T-helper 1 cell treated with Interleukin-12 subunit alpha and Interleukin-12 subunit beta and Interleukin-4 antibody, amounts not matched to agents 30 ng/mL and 1 ng/mL, for 36 hours (primary cell): ENCODE data around the gene ATG9A. TPM values are rescaled to one million over a fixed set of nuclear protein-coding genes. Genes with fewer than 3 reads are reported as not detected.
"Not testable (repeated sequence)": the region's sequence is repeated elsewhere in the genome, so short reads cannot be mapped to it uniquely, and the experiment has no call there.

Experiments used
- intact Hi-C: fragments of 100-400 bp; cut with micrococcal nuclease; formaldehyde crosslinking; loops from one replicate; pipeline ENCODE4 v1.15.1; 2024
- total RNA-seq: library from RNA; stranded (reverse); gene quantifications from 2 replicates; pipeline ENCODE4 v1.2.3, GENCODE V29; 2022

The ATG9A gene
- total RNA-seq, 1 donor from 2014 or later, result 63.0 TPM

- intact Hi-C loops, result loop anchor here (2.0 to 5.0 kb wide), 4 partner anchors 299 to 811 kb away; partner anchors contain the start of genes CHPF, TMEM198 and TTLL4
These were observed 21.3 kb downstream of the ATG9A start for GRCh38 chr2:219207884-219208740.

GRCh38 chr2:219207134-219207883 is 22.1 kb downstream of the ATG9A start:
- intact Hi-C loops, result loop anchor here (2.0 to 5.0 kb wide), 4 partner anchors 299 to 811 kb away; partner anchors contain the start of genes CHPF, TMEM198 and TTLL4

- intact Hi-C loops, result loop anchor here (1.0 to 5.0 kb wide), 15 partner anchors 13 to 810 kb away; partner anchors contain the start of genes ANKZF1, ATG9A, CHPF and CNOT9
These were observed 22.9 kb downstream of the ATG9A start, which contains the start of gene ZFAND2B for GRCh38 chr2:219206328-219207133. Gene ZFAND2B, plus strand, starts transcription at chr2:219206782. Its CDS starts 206 bp downstream, at chr2:219206988.

GRCh38 chr2:219205981-219206327 is 23.5 kb downstream of the ATG9A start:
- intact Hi-C loops, result loop anchor here (1.0 to 5.0 kb wide), 15 partner anchors 13 to 809 kb away; partner anchors contain the start of genes ANKZF1, ATG9A, CHPF and CNOT9

- intact Hi-C loops, result loop anchor here (5.0 kb wide), 2 partner anchors 337 to 493 kb away; partner anchors contain the start of genes CHPF, TMEM198 and TTLL4
These were observed 24.3 kb downstream of the ATG9A start for GRCh38 chr2:219205165-219205538.

GRCh38 chr2:219204425-219205164 is 24.8 kb downstream of the ATG9A start:
- intact Hi-C loops, result loop anchor here (5.0 kb wide), 2 partner anchors 338 to 492 kb away; partner anchors contain the start of genes CHPF, TMEM198 and TTLL4

- intact Hi-C loops, result not testable (repeated sequence)
These were observed 28.1 kb downstream of the ATG9A start for GRCh38 chr2:219201331-219201730.

GRCh38 chr2:219200502-219201326 is 28.7 kb downstream of the ATG9A start:
- intact Hi-C loops, result not testable (repeated sequence)

GRCh38 chr2:219199470-219200211 is 29.8 kb downstream of the ATG9A start:
- intact Hi-C loops, result no loop called here

- intact Hi-C loops, result no loop called here
These were observed 30.5 kb downstream of the ATG9A start for GRCh38 chr2:219198974-219199373.

GRCh38 chr2:219197388-219197787 is 32.0 kb downstream of the ATG9A start:
- intact Hi-C loops, result no loop called here

- intact Hi-C loops, result no loop called here
These were observed 42.5 kb downstream of the ATG9A start for GRCh38 chr2:219186754-219187456.

GRCh38 chr2:219184121-219184520 is 45.3 kb downstream of the ATG9A start:
- intact Hi-C loops, result no loop called here

GRCh38 chr2:219183151-219183772 is 46.2 kb downstream of the ATG9A start:
- intact Hi-C loops, result no loop called here

- intact Hi-C loops, result no loop called here
These were observed 46.9 kb downstream of the ATG9A start for GRCh38 chr2:219182331-219183150.

GRCh38 chr2:219181531-219181930 is 47.9 kb downstream of the ATG9A start:
- intact Hi-C loops, result no loop called here

- intact Hi-C loops, result no loop called here
These were observed 48.5 kb downstream of the ATG9A start for GRCh38 chr2:219180961-219181360.
